HEK293 (cell line): ENCODE measurements around the gene ZFYVE28.

ENCODE experiments used
- ATF2 ChIP-seq: fragments of 450-650 bp; formaldehyde crosslinking; IDR thresholded peaks from 2 replicates; pipeline ENCODE4 v1.5.1; 2016; ENCODE audit warnings: missing biosample characterization, missing genetic modification characterization, low read depth
- CTCF ChIP-seq: fragments of 450-650 bp; formaldehyde crosslinking; IDR thresholded peaks from 2 replicates; pipeline ENCODE4 v1.5.1; 2016; ENCODE audit warnings: missing biosample characterization, missing genetic modification characterization
- ZBTB7A ChIP-seq: fragments of 450-650 bp; formaldehyde crosslinking; IDR thresholded peaks from 2 replicates; pipeline ENCODE4 v1.5.1; 2016; ENCODE audit warnings: low read depth, missing biosample characterization, missing genetic modification characterization
- ZNF138 ChIP-seq: fragments of 450-650 bp; formaldehyde crosslinking; IDR thresholded peaks from 2 replicates; pipeline ENCODE4 v1.5.1; 2016; ENCODE audit warnings: missing biosample characterization, missing genetic modification characterization, borderline replicate concordance
- ZNF140 ChIP-seq: fragments of 450-650 bp; formaldehyde crosslinking; IDR thresholded peaks from 2 replicates; pipeline ENCODE4 v1.5.1; 2016; ENCODE audit warnings: missing biosample characterization, missing genetic modification characterization
- ZNF239 ChIP-seq: fragments of 450-650 bp; formaldehyde crosslinking; IDR thresholded peaks from 2 replicates; pipeline ENCODE4 v1.5.1; 2016; ENCODE audit warnings: missing biosample characterization, missing genetic modification characterization
- ZNF76 ChIP-seq: fragments of 450-650 bp; formaldehyde crosslinking; IDR thresholded peaks from 2 replicates; pipeline ENCODE4; 2016; ENCODE audit warnings: low read depth, missing biosample characterization, missing genetic modification characterization, borderline replicate concordance
- ZSCAN23 ChIP-seq: fragments of 450-650 bp; formaldehyde crosslinking; IDR thresholded peaks from 2 replicates; pipeline ENCODE4 v1.5.1; 2016; ENCODE audit warnings: missing biosample characterization, missing genetic modification characterization
- TF ChIP-seq, protein P1 (sequence below): fragments of 450-650 bp; formaldehyde crosslinking; IDR thresholded peaks from 2 replicates; pipeline ENCODE4 v1.5.1; 2016; ENCODE audit warnings: missing biosample characterization, missing genetic modification characterization

DNA sequence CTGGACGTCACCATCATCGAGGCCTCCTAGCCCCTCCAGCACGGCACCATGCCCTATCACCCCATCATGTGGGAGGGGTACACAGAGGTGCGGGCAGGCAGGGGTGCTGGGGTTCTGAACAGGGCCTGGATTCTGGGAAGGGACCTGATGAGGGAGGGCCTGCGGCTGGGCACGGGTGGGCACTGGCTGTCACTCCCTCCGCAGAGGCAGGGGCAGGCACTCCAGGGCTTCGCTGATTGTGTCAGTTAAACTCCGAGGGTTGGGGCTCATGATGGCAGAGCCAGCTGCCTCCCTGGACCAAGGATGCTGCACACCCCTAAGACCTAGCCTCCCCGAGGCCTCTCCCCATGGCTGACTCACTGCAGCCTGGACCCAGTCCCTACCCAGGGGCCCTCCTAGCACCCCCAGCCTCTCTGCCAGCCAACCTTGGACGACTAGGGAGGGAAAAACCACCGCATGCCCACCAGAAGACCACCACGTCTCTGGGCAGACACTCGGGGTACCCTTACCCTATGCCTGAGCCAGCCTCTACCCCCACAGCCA, 45.9 kb downstream of the ZFYVE28 start:
- TF ChIP-seq ZNF239 (tag by site-specific recombination) (no peak), ZNF76 (tag by site-specific recombination) (no peak), CTCF (tag by site-specific recombination) (no peak), ZSCAN23 (no peak), ZNF140 (tag by site-specific recombination) (no peak), ZBTB7A (tag by site-specific recombination) (no peak), ATF2 (tag by site-specific recombination) (no peak), ZNF138 (tag by site-specific recombination) (no peak)
- TF ChIP-seq, protein P1, sequence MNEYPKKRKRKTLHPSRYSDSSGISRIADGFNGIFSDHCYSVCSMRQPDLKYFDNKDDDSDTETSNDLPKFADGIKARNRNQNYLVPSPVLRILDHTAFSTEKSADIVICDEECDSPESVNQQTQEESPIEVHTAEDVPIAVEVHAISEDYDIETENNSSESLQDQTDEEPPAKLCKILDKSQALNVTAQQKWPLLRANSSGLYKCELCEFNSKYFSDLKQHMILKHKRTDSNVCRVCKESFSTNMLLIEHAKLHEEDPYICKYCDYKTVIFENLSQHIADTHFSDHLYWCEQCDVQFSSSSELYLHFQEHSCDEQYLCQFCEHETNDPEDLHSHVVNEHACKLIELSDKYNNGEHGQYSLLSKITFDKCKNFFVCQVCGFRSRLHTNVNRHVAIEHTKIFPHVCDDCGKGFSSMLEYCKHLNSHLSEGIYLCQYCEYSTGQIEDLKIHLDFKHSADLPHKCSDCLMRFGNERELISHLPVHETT (tag by site-specific recombination), result no peak
